Gastrocnemius medialis (tissue), 4 donors: ENCODE results near the gene CIITA. TPM values are rescaled to one million over a fixed set of nuclear protein-coding genes. Genes with fewer than 3 reads are reported as not detected.

Experiments
- ATAC-seq, 2 donors: fragments of 150-250 bp; one replicate each; pipeline ENCODE4 v1.9.1; 2016
- DNase-seq, 2 donors: peaks; one replicate each; pipeline ENCODE4 v3.0.0-alpha.2; 2019
- H3K27ac ChIP-seq, 4 donors: fragments of 200-600 bp; sonication (generic); 1 replicate in 1 of 4; 2 replicates in 3 of 4; pipeline ENCODE4 v1.5.1; 2016 to 2018; ENCODE audit warnings: mild to moderate bottlenecking in 2 of 4, moderate library complexity in 1 of 4
- H3K27me3 ChIP-seq, 3 donors: fragments of 200-600 bp; sonication (generic) in 2 of 3; 1 replicate in 1 of 3; 2 replicates in 2 of 3; pipeline versions ENCODE4 v1.5.1 to v1.6.0; 2016 to 2019; ENCODE audit warnings: mild to moderate bottlenecking in 1 of 3, moderate library complexity in 1 of 3
- H3K36me3 ChIP-seq, 2 donors: fragments of 200-600 bp; sonication (generic) in 1 of 2; one replicate each; pipeline ENCODE4 v1.5.1; 2017 to 2018
- H3K4me1 ChIP-seq, 2 donors: fragments of 200-600 bp; sonication (generic) in 1 of 2; one replicate each; pipeline ENCODE4 v1.5.1; 2016 to 2017; ENCODE audit warnings: mild to moderate bottlenecking in 2 of 2
- H3K4me3 ChIP-seq, 4 donors: fragments of 200-600 bp; sonication (generic) in 3 of 4; 1 replicate in 1 of 4; 2 replicates in 3 of 4; pipeline ENCODE4 v1.5.1; 2016 to 2019; ENCODE audit warnings: mild to moderate bottlenecking in 2 of 4
- H3K9me3 ChIP-seq, 3 donors: fragments of 200-600 bp; sonication (generic) in 2 of 3; 1 replicate in 1 of 3; 2 replicates in 2 of 3; pipeline ENCODE4 v1.5.1; 2016 to 2019
- CTCF ChIP-seq, 5 experiments: fragments of 450-650 bp in 3 of 5; fragments of 200-600 bp in 2 of 5; sonication (generic) in 2 of 5; IDR thresholded peaks in 4 of 5; conservative IDR thresholded peaks in 1 of 5; 1 replicate in 4 of 5; 2 replicates in 1 of 5; pipeline ENCODE4 v1.5.1; 2016 to 2019; ENCODE audit warnings: antibody characterized with exemption in 5 of 5, mild to moderate bottlenecking in 3 of 5, moderate library complexity in 3 of 5
- POLR2A ChIP-seq, 2 donors: fragments of 450-650 bp; IDR thresholded peaks; one replicate each; pipeline ENCODE4 v1.6.1; 2017; ENCODE audit warnings: antibody characterized with exemption in 2 of 2, mild to moderate bottlenecking in 2 of 2, moderate library complexity in 2 of 2
- in situ Hi-C, 4 donors: fragments of 200-750 bp; cut with MboI; loops; one replicate each; pipeline versions ENCODE4 v1.15.0 to v1.8.0; 2017; ENCODE audit warnings: low sequenced_read_pairs in 4 of 4
- intact Hi-C: fragments of 100-400 bp; cut with DNase I; formaldehyde crosslinking; loops from one replicate; pipeline ENCODE4 v1.15.1; 2023; ENCODE audit warnings: low total_unique reads
- total RNA-seq, 4 donors: library from RNA; depleted of rRNA; stranded (reverse); fragments of >200 nt; gene quantifications; one replicate each; pipeline versions ENCODE4 v1.1.0 to v1.2.3, GENCODE V29; 2016

The CIITA gene
- total RNA-seq, 4 donors from 2014 or later = 2.3 to 9.1 (median 5.1) TPM

- Histone ChIP-seq H3K36me3 (no peaks in the 10 kb centered on the region), H3K27ac (no peak overlapping the region), H3K27me3 (no peaks in the 10 kb centered on the region), H3K4me3 (no peak overlapping the region), H3K4me1 (no peaks in the 10 kb centered on the region), H3K9me3 (no peaks in the 10 kb centered on the region)
- in situ Hi-C loops (no loop called here), intact Hi-C loops (loop anchor here (10.0 kb wide), 1 partner anchor 79 kb away; no protein-coding TSS in a partner anchor)
- ATAC-seq = no peak
- no peak for DNase-seq
- TF ChIP-seq POLR2A (IDR thresholded peaks at IDR 0.05) = no peak
- TF ChIP-seq CTCF (IDR thresholded peaks at IDR 0.05 in 4 of 5, conservative IDR thresholded peaks at IDR 0.05 in 1 of 5) = no peak
These were observed 41.6 kb upstream of the CIITA start for GRCh38 chr16:10835281-10835931.

- Histone ChIP-seq H3K9me3 (no peaks in the 10 kb centered on the region), H3K27me3 (no peaks in the 10 kb centered on the region), H3K4me1 (no peaks in the 10 kb centered on the region), H3K36me3 (no peaks in the 10 kb centered on the region), H3K4me3 (no peak overlapping the region), H3K27ac (no peak overlapping the region)
- in situ Hi-C loops (no loop called here), intact Hi-C loops (loop anchor here (10.0 kb wide), 1 partner anchor 78 kb away; no protein-coding TSS in a partner anchor)
- DNase-seq (no peak), ATAC-seq (no peak)
- TF ChIP-seq POLR2A (IDR thresholded peaks at IDR 0.05) = no peak
- TF ChIP-seq CTCF (IDR thresholded peaks at IDR 0.05 in 4 of 5, conservative IDR thresholded peaks at IDR 0.05 in 1 of 5) = no peak
These were observed 40.7 kb upstream of the CIITA start for GRCh38 chr16:10836174-10836853.

GRCh38 chr16:10838621-10839278, 38.3 kb upstream of the CIITA start:
- intact Hi-C loops (loop anchor here (10.0 kb wide), 1 partner anchor 76 kb away; no protein-coding TSS in a partner anchor), in situ Hi-C loops (no loop called here)
- DNase-seq (no peak), ATAC-seq (no peak)
- Histone ChIP-seq H3K27ac (no peak overlapping the region), H3K4me1 (no peaks in the 10 kb centered on the region), H3K4me3 (no peak overlapping the region), H3K36me3 (no peaks in the 10 kb centered on the region), H3K27me3 (no peaks in the 10 kb centered on the region), H3K9me3 (no peaks in the 10 kb centered on the region)
- TF ChIP-seq POLR2A (IDR thresholded peaks at IDR 0.05) (no peak), CTCF (IDR thresholded peaks at IDR 0.05 in 4 of 5, conservative IDR thresholded peaks at IDR 0.05 in 1 of 5) (no peak)

- Histone ChIP-seq H3K27me3 (no peaks in the 10 kb centered on the region), H3K4me3 (no peak overlapping the region), H3K9me3 (no peaks in the 10 kb centered on the region), H3K4me1 (no peaks in the 10 kb centered on the region), H3K27ac (no peak overlapping the region), H3K36me3 (no peaks in the 10 kb centered on the region)
- in situ Hi-C loops = no loop called here
- DNase-seq (no peak), ATAC-seq (no peak)
- TF ChIP-seq CTCF (IDR thresholded peaks at IDR 0.05 in 4 of 5, conservative IDR thresholded peaks at IDR 0.05 in 1 of 5) = no peak
- TF ChIP-seq POLR2A (IDR thresholded peaks at IDR 0.05) = no peak
- intact Hi-C loops = loop anchor here (10.0 kb wide), 1 partner anchor 76 kb away; no protein-coding TSS in a partner anchor
These were observed 37.7 kb upstream of the CIITA start for GRCh38 chr16:10839279-10839666.
